IPS-20b (cell line): ENCODE data around the gene ZNG1C.
"Not testable (repeated sequence)": the region's sequence is repeated elsewhere in the genome, so short reads cannot be mapped to it uniquely, and the experiment has no call there.

ENCODE experiments used
- H3K27ac ChIP-seq: one replicate; pipeline ENCODE4 v1.5.1; 2013; ENCODE audit warnings: low read length
- H3K27me3 ChIP-seq: 2 replicates; pipeline ENCODE4 v1.6.1; 2013; ENCODE audit warnings: mild to moderate bottlenecking, low read length, inconsistent platforms; ENCODE audit not compliant: insufficient read depth
- H3K36me3 ChIP-seq: 2 replicates; pipeline ENCODE4 v1.6.1; 2013; ENCODE audit warnings: low read depth, mild to moderate bottlenecking, inconsistent platforms, low read length, moderate library complexity; ENCODE audit not compliant: insufficient read depth
- H3K4me1 ChIP-seq: 2 replicates; pipeline ENCODE4 v1.6.1; 2013; ENCODE audit warnings: mild to moderate bottlenecking, control low read depth, inconsistent platforms, low read length, moderate library complexity; ENCODE audit not compliant: insufficient read depth
- H3K4me3 ChIP-seq: 2 replicates; pipeline ENCODE4 v1.5.1; 2013; ENCODE audit warnings: mild to moderate bottlenecking, low read length, inconsistent platforms
- H3K9ac ChIP-seq: 2 replicates; pipeline ENCODE4 v1.6.1; 2013; ENCODE audit warnings: low read depth, mild to moderate bottlenecking, inconsistent platforms, low read length, moderate library complexity
- H3K9me3 ChIP-seq: 2 replicates; pipeline ENCODE4 v1.6.1; 2013; ENCODE audit warnings: mild to moderate bottlenecking, low read depth, low read length, inconsistent platforms; ENCODE audit not compliant: insufficient read depth

The ZNG1C gene

GRCh38 chr9:68241683-68242082 lies at the start of gene ZNG1C:
ZNG1C (plus strand) TSS chr9:68241983; CDS start chr9:68242032, 49 bp downstream.
- H3K9ac ChIP-seq, H3K36me3 ChIP-seq, H3K27ac ChIP-seq, H3K9me3 ChIP-seq, H3K27me3 ChIP-seq, H3K4me3 ChIP-seq, H3K4me1 ChIP-seq: not testable (repeated sequence)

- not testable (repeated sequence) for H3K27ac ChIP-seq, H3K4me3 ChIP-seq, H3K4me1 ChIP-seq, H3K36me3 ChIP-seq, H3K9ac ChIP-seq, H3K9me3 ChIP-seq, H3K27me3 ChIP-seq
Observed at GRCh38 chr9:68242437-68242836, 654 bp downstream of the ZNG1C start.

DNA sequence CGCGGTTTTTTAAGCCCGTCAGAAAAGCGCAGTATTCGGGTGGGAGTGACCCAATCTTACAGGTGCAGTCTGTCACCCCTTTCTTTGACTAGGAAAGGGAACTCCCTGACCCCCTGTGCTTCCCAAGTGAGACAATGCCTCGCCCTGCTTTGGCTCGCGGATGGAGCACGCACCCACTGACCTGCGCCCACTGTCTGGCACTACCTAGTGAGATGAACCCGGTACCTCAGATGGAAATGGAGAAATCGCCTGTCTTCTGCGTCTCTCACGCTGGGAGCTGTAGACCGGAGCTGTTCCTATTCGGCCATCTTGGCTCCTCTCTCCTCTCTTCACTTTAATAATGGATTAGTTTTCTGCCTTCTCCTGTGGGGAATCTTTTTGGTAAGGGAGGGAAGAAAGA lies 39.3 kb downstream of the ZNG1C start:
- H3K36me3 ChIP-seq, H3K27me3 ChIP-seq, H3K9ac ChIP-seq, H3K4me3 ChIP-seq, H3K4me1 ChIP-seq, H3K9me3 ChIP-seq, H3K27ac ChIP-seq: not testable (repeated sequence)

GRCh38 chr9:68302567-68302966 lies 60.8 kb downstream of the ZNG1C start, which contains the start of gene FOXD4L3:
FOXD4L3 (plus strand) TSS chr9:68302867; CDS start chr9:68302952, 85 bp downstream.
- H3K36me3 ChIP-seq, H3K27ac ChIP-seq, H3K9ac ChIP-seq, H3K4me1 ChIP-seq, H3K9me3 ChIP-seq, H3K4me3 ChIP-seq: not testable (repeated sequence)
- peaks cover 18% of the 10 kb centered on the region for H3K27me3 ChIP-seq

DNA sequence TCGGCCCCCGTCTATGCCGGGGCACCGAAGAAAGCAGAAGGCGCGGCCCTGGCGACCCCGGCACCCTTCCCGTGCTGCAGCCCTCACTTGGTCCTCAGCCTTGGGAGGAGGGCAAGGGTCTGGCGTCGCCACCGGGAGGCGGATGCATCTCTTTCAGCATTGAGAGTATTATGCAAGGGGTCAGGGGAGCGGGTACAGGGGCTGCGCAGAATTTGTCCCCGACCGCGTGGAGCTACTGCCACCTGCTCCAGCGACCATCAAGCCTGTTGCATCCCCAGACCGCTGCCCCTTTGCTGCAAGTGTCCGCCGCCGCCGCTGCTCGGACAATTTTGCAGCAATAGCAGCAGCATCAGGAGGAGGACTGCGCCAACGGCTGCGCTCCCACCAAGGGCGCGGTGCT lies 62.0 kb downstream of the ZNG1C start:
- H3K4me1 ChIP-seq, H3K9me3 ChIP-seq: not testable (repeated sequence)

GRCh38 chr9:68304212-68304611 lies 62.4 kb downstream of the ZNG1C start:
- H3K9ac ChIP-seq, H3K27ac ChIP-seq, H3K9me3 ChIP-seq, H3K4me1 ChIP-seq, H3K4me3 ChIP-seq, H3K36me3 ChIP-seq: not testable (repeated sequence)
- H3K27me3 ChIP-seq = peaks cover 22% of the 10 kb centered on the region

More for the DNA sequence above, 62.0 kb downstream of the ZNG1C start:
- not testable (repeated sequence) for H3K27ac ChIP-seq, H3K4me3 ChIP-seq, H3K36me3 ChIP-seq, H3K9ac ChIP-seq
- peaks cover 22% of the 10 kb centered on the region for H3K27me3 ChIP-seq

- not testable (repeated sequence) for H3K4me3 ChIP-seq, H3K4me1 ChIP-seq
Observed at GRCh38 chr9:68304777-68305176, 63.0 kb downstream of the ZNG1C start.

DNA sequence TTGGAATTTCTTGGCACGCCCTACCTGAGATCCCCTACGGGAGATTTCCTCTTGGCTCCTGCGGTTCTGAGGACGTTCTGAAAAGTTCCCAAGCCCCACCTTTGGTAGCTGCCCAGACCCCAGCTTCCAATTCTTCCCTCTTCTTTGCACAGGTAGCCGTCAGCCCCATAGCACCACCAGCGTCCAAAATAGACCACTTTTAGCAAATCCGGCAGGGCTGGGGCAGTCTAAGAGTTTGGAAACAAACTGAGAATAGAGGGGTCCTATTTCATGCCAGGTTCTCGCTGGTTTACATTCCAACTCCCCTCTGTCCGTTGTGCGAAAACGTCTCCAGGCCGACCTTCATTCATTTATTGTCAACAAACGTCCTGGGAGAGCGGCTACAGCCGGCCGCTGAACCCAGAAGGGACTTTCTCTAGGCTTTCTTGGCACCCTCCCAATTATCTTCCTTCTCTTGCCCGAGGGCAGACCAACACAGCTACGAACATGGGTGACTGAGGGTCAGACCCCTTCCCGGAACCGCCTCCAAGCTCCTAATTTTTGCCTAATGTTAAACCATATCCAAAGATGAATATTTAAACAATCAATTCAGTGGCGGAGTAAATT lies 64.0 kb downstream of the ZNG1C start:
- H3K4me3 ChIP-seq, H3K9me3 ChIP-seq, H3K9ac ChIP-seq, H3K36me3 ChIP-seq, H3K4me1 ChIP-seq, H3K27ac ChIP-seq: not testable (repeated sequence)
- H3K27me3 ChIP-seq = peaks cover 22% of the 10 kb centered on the region

More at GRCh38 chr9:68304777-68305176, 63.0 kb downstream of the ZNG1C start:
- peaks cover 22% of the 10 kb centered on the region for H3K27me3 ChIP-seq
- H3K9me3 ChIP-seq, H3K9ac ChIP-seq, H3K36me3 ChIP-seq, H3K27ac ChIP-seq: not testable (repeated sequence)

GRCh38 chr9:68306391-68306964 lies 64.7 kb downstream of the ZNG1C start:
- H3K36me3 ChIP-seq, H3K4me1 ChIP-seq, H3K27ac ChIP-seq, H3K4me3 ChIP-seq, H3K9ac ChIP-seq, H3K9me3 ChIP-seq: not testable (repeated sequence)
- peaks cover 25% of the 10 kb centered on the region for H3K27me3 ChIP-seq

DNA sequence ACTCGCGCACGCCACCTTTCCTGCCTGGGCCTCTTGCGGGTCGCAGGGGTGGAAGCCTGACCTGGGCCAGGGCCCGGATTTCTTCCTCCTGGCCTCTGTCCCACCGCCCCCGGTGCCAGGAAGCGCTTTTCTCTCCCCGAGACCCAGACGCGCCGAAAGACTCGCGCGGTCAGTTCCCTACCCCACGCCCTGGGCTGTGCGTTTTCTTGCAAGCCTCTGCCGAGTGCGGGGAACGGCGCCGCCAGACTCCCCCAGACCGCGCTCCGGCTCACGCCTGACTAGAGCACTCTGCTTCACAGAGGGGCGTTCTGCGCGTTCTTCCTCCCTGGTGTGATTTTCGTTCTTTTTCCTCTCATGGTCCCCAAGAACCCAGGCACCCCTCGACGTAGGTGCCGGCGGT lies 65.3 kb downstream of the ZNG1C start:
- not testable (repeated sequence) for H3K27ac ChIP-seq, H3K36me3 ChIP-seq, H3K4me1 ChIP-seq, H3K4me3 ChIP-seq, H3K9me3 ChIP-seq, H3K9ac ChIP-seq
- H3K27me3 ChIP-seq = peaks cover 30% of the 10 kb centered on the region

- H3K27me3 ChIP-seq = peaks cover 30% of the 10 kb centered on the region
- H3K4me1 ChIP-seq, H3K4me3 ChIP-seq, H3K9me3 ChIP-seq, H3K9ac ChIP-seq, H3K36me3 ChIP-seq, H3K27ac ChIP-seq: not testable (repeated sequence)
Observed at GRCh38 chr9:68307654-68308053, 65.9 kb downstream of the ZNG1C start.

GRCh38 chr9:68311208-68311607 lies 69.4 kb downstream of the ZNG1C start:
- H3K27ac ChIP-seq, H3K4me3 ChIP-seq, H3K9ac ChIP-seq, H3K4me1 ChIP-seq, H3K36me3 ChIP-seq, H3K9me3 ChIP-seq: not testable (repeated sequence)
- peaks cover 29% of the 10 kb centered on the region for H3K27me3 ChIP-seq
